Keratinocyte (primary cell): ENCODE results near the gene GCH1. TPM values are rescaled to one million over a fixed set of nuclear protein-coding genes. Genes with fewer than 3 reads are reported as not detected.

ENCODE experiments used
- DNase-seq: peaks from one replicate; pipeline ENCODE4 v3.0.0-alpha.2; 2011; ENCODE audit warnings: low read depth, missing footprints, low spot score
- FAIRE-seq: peaks from 2 replicates; lab custom pipeline; 2011; peaks lifted over from hg19 to GRCh38; lab: Jason Lieb, UNC
- H2AFZ ChIP-seq: 2 replicates; pipeline ENCODE4 v1.6.0; 2012; ENCODE audit warnings: low read length, control low read depth, inconsistent platforms; ENCODE audit not compliant: control insufficient read depth
- H3K27ac ChIP-seq: 2 replicates; pipeline ENCODE4 v1.5.1; 2011; ENCODE audit warnings: low read length; ENCODE audit not compliant: control insufficient read depth, insufficient read depth
- H3K27me3 ChIP-seq: 3 replicates; pipeline ENCODE4 v1.6.0; 2011; ENCODE audit warnings: low read length; ENCODE audit not compliant: control insufficient read depth, insufficient read depth; ENCODE audit errors: extremely low read depth
- H3K36me3 ChIP-seq, 2 experiments: 2 replicates in 1 of 2; 3 replicates in 1 of 2; pipeline ENCODE4 v1.5.1; 2011; ENCODE audit warnings: low read length in 2 of 2, mild to moderate bottlenecking in 1 of 2; ENCODE audit not compliant: control insufficient read depth in 2 of 2, insufficient read depth in 2 of 2; ENCODE audit errors: extremely low read depth in 1 of 2
- H3K4me1 ChIP-seq: 3 replicates; pipeline ENCODE4 v1.5.1; 2011; ENCODE audit warnings: low read length; ENCODE audit not compliant: control insufficient read depth, insufficient read depth; ENCODE audit errors: extremely low read depth
- H3K4me2 ChIP-seq: 3 replicates; pipeline ENCODE4 v1.6.0; 2011; ENCODE audit warnings: low read depth, low read length; ENCODE audit not compliant: control insufficient read depth, insufficient read depth; ENCODE audit errors: extremely low read depth
- H3K4me3 ChIP-seq, 3 experiments: fragments of 200-600 bp in 1 of 3; sonication (generic) in 1 of 3; 2 replicates in 2 of 3; 3 replicates in 1 of 3; pipeline ENCODE4 v1.5.1; 2011 to 2016; ENCODE audit warnings: low read length in 3 of 3, mild to moderate bottlenecking in 3 of 3, control low read depth in 2 of 3, inconsistent platforms in 1 of 3, low read depth in 1 of 3, mixed read lengths in 1 of 3, mixed run types in 1 of 3, moderate library complexity in 1 of 3; ENCODE audit not compliant: control insufficient read depth in 2 of 3, insufficient read depth in 2 of 3; ENCODE audit errors: extremely low read depth in 1 of 3
- H3K79me2 ChIP-seq: 2 replicates; pipeline ENCODE4 v1.6.0; 2012; ENCODE audit warnings: low read length; ENCODE audit not compliant: control insufficient read depth, insufficient read depth
- H3K9ac ChIP-seq: 3 replicates; pipeline ENCODE4 v1.6.0; 2011; ENCODE audit warnings: low read length; ENCODE audit not compliant: control insufficient read depth, insufficient read depth; ENCODE audit errors: extremely low read depth
- H3K9me1 ChIP-seq: 3 replicates; pipeline ENCODE4 v1.6.0; 2011; ENCODE audit warnings: low read length; ENCODE audit not compliant: control insufficient read depth, insufficient read depth; ENCODE audit errors: extremely low read depth
- H3K9me3 ChIP-seq: 2 replicates; pipeline ENCODE4 v1.5.1; 2012; ENCODE audit warnings: low read depth, low read length; ENCODE audit not compliant: control insufficient read depth
- H4K20me1 ChIP-seq: 3 replicates; pipeline ENCODE4 v1.6.0; 2011; ENCODE audit warnings: low read length; ENCODE audit not compliant: control insufficient read depth, insufficient read depth; ENCODE audit errors: extremely low read depth
- EZH2 ChIP-seq: IDR thresholded peaks from one replicate; pipeline ENCODE4 v1.6.1; 2012; ENCODE audit warnings: inconsistent platforms, mild to moderate bottlenecking, low read length, moderate library complexity
- dilution Hi-C: fragments of 300-500 bp; cut with MboI; formaldehyde crosslinking; loops from one replicate; pipeline ENCODE4 v1.7.0; 2020; ENCODE audit warnings: low sequenced_read_pairs; ENCODE audit not compliant: extremely low pct_ligation_motif_present
- polyA plus RNA-seq, 5 experiments: library from polyadenylated mRNA; depleted of rRNA in 3 of 5; stranded (reverse) in 3 of 5; stranded (forward) in 1 of 5; unstranded in 1 of 5; fragments of >200 nt; gene quantifications; 1 replicate in 1 of 5; 2 replicates in 3 of 5; 3 replicates in 1 of 5; pipeline versions ENCODE4 v1.2.1 to v1.2.3, GENCODE V29; 2011 to 2012; ENCODE audit warnings: missing spikeins in 2 of 5, low read depth in 1 of 5, low replicate concordance in 1 of 5
- TF ChIP-seq, protein P1 (sequence below), 3 experiments: IDR thresholded peaks in 1 of 3; conservative IDR thresholded peaks in 1 of 3; optimal IDR thresholded peaks in 1 of 3; 2 replicates in 2 of 3; 3 replicates in 1 of 3; pipeline versions ENCODE3 to v1.5.1; 2011; ENCODE audit warnings: low read length in 3 of 3, mild to moderate bottlenecking in 3 of 3, moderate library complexity in 2 of 3, control low read depth in 1 of 3, inconsistent platforms in 1 of 3; ENCODE audit not compliant: insufficient read depth in 2 of 3; ENCODE audit errors: extremely low read depth in 1 of 3

GCH1 gene
- polyA plus RNA-seq, 1 donor (not counting 4 experiments of a cell fraction or from before 2014, with no cell fraction given) = 3.4 TPM

DNA sequence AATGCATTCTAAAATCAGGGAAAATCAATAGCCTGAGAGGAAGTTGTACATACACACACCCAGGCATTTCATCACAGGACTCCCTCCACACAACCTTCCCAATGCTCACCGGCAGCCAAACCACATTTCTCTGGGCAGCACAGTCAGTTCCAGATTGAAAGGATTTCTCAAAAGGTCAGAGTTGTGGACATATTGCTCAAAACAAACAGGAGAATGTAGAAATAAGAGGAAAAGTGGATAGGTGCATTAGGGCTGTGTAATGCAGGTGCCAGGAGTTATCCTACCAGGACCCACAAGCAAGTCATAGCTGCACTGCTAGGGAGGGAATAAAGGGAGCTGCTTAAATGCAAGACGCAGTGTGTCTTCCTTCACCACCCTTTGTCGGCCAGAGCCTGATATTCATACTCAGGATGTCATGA lies 62.9 kb downstream of the GCH1 start:
- FAIRE-seq (no peak), DNase-seq (no peak)
- dilution Hi-C loops = no loop called here

DNA sequence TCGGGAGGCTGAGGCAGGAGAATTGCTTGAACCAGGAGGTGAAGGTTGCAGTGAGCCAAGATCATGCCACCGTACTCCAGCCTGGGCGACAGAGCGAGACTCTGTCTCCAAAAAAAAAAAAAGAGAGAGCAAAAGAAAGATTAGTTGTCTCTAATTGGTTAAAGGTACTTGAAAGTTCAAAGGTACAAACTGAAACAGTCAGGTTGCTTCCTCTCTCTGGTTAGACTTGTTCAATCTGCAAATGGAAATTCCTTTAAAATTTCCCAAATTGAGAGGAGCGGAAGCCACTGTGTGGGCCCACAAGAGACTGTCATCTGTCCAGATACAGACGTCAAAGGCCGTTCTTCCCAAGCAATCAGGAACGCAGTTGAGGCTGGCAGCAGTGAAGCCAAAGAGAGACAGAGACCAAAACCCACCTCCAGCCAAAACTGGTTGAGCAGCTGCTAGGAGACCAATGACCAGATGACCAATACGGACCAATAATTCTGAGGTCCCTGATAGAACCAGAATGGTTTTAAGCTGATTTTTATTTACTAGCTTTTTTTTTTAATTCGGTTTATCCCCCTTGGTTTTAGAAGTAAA lies 63.6 kb downstream of the GCH1 start:
- dilution Hi-C loops = no loop called here
- Histone ChIP-seq H4K20me1 (no peaks in the 10 kb centered on the region), H3K4me1 (no peaks in the 10 kb centered on the region), H3K36me3 (no peaks in the 10 kb centered on the region), H3K4me3 (no peak overlapping the region), H3K9ac (no peak overlapping the region), H3K79me2 (no peaks in the 10 kb centered on the region), H3K27me3 (no peaks in the 10 kb centered on the region), H3K27ac (no peak overlapping the region), H2AFZ (no peak overlapping the region), H3K9me1 (no peaks in the 10 kb centered on the region), H3K9me3 (no peaks in the 10 kb centered on the region), H3K4me2 (no peak overlapping the region)
- FAIRE-seq (no peak), DNase-seq (no peak)
- TF ChIP-seq, protein P1, sequence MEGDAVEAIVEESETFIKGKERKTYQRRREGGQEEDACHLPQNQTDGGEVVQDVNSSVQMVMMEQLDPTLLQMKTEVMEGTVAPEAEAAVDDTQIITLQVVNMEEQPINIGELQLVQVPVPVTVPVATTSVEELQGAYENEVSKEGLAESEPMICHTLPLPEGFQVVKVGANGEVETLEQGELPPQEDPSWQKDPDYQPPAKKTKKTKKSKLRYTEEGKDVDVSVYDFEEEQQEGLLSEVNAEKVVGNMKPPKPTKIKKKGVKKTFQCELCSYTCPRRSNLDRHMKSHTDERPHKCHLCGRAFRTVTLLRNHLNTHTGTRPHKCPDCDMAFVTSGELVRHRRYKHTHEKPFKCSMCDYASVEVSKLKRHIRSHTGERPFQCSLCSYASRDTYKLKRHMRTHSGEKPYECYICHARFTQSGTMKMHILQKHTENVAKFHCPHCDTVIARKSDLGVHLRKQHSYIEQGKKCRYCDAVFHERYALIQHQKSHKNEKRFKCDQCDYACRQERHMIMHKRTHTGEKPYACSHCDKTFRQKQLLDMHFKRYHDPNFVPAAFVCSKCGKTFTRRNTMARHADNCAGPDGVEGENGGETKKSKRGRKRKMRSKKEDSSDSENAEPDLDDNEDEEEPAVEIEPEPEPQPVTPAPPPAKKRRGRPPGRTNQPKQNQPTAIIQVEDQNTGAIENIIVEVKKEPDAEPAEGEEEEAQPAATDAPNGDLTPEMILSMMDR (optimal IDR thresholded peaks at IDR 0.05 in 1 of 3, IDR thresholded peaks at IDR 0.05 in 1 of 3, conservative IDR thresholded peaks at IDR 0.05 in 1 of 3; ENCODE audit: extremely low read depth in 1 of 3, insufficient read depth in 2 of 3, low read length in 3 of 3) = no peak
- TF ChIP-seq EZH2 = no peak

More for the DNA sequence above, 62.9 kb downstream of the GCH1 start:
- H3K9me3 ChIP-seq = no peaks in the 10 kb centered on the region
- H3K79me2 ChIP-seq = no peaks in the 10 kb centered on the region
- H3K9ac ChIP-seq = no peak overlapping the region
- H3K4me3 ChIP-seq = no peak overlapping the region
- no peaks in the 10 kb centered on the region for H4K20me1 ChIP-seq
- no peak overlapping the region for H2AFZ ChIP-seq
- no peaks in the 10 kb centered on the region for H3K4me1 ChIP-seq
- TF ChIP-seq, protein P1 (optimal IDR thresholded peaks at IDR 0.05 in 1 of 3, IDR thresholded peaks at IDR 0.05 in 1 of 3, conservative IDR thresholded peaks at IDR 0.05 in 1 of 3; ENCODE audit: extremely low read depth in 1 of 3, insufficient read depth in 2 of 3, low read length in 3 of 3) = no peak
- no peak for TF ChIP-seq EZH2
- no peaks in the 10 kb centered on the region for H3K9me1 ChIP-seq
- no peak overlapping the region for H3K4me2 ChIP-seq
- no peaks in the 10 kb centered on the region for H3K36me3 ChIP-seq
- no peak overlapping the region for H3K27ac ChIP-seq
- no peaks in the 10 kb centered on the region for H3K27me3 ChIP-seq
